ENCODE measurements around the gene RAB39A. TPM values are rescaled to one million over a fixed set of nuclear protein-coding genes. Genes with fewer than 3 reads are reported as not detected.

Gene RAB39A
- total RNA-seq, 1 experiment from 2014 or later, result 1.2 TPM

DNA sequence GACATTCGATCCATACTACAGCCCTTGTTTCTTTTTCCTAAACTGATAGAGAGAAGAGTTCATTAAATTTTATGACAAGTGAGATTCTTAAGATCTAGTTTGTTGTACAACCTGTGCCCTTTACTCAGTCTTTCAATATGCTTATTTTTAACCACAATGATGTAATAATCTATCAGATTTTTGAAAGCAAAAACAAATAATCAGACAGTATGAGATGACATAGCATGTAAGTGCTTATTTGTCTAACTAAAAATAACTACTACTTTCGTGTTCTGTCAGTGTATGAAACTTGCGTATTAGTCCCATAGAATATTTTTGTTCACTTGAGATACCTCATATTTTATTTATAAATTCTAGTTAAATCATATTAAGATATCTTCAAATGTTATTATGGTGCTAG is 33.2 kb downstream of the RAB39A start:
- DNase-seq (ENCODE audit: low read depth), result no peak

DNA sequence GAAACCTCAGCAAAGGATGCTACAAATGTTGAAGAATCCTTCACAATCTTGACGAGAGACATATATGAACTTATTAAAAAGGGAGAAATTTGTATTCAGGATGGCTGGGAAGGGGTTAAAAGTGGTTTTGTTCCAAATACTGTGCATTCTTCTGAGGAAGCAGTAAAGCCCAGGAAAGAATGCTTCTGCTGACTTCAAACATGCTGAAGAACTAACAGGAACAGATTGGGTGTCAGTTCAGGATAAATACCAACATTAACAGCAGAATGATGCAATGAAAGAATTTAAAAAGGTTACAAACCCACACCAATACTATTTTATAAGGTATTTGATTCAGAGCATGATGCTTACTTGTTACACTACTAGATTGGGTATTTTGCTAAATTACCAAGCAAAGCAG is 33.9 kb downstream of the RAB39A start:
- DNase-seq (ENCODE audit: low read depth), result no peak

DNA sequence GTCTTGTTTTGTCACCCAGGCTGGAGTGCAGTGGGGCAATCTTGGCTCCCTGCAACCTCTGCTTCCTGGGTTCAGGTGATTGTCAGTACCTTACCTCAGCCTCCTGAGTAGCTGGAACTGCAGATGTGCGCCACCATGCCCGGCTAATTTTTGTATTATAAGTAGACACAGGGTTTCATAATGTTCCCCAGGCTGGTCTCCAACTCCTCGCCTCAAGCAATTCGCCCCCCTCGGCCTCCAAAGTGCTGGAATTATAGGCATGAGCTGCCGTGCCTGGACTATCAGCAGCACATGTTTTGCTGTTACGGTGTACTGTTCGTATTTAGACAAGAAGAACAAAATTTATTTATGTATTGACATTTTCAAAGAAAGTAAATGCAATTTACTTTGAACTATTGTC is 34.8 kb downstream of the RAB39A start:
- DNase-seq (ENCODE audit: low read depth), result no peak

DNA sequence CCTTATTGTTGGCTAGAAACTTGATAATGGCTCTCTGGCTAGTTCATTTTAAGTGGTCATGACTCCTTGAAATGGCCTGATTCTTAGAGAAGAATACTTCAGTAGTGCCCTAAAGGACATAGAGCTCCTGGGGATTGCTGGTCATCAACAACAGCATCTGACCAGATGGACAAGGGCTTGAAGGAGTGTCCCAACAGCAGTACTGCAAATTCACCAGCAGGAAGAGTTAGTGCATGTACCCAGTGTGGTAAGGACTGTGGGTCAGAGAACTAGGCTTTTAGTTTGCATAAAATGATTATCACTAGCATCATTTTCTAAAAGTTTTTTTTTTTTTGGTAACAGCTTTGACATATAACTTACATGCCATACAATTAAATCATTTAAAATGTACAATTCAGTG is 41.0 kb downstream of the RAB39A start:
- DNase-seq (ENCODE audit: low read depth), result no peak

DNA sequence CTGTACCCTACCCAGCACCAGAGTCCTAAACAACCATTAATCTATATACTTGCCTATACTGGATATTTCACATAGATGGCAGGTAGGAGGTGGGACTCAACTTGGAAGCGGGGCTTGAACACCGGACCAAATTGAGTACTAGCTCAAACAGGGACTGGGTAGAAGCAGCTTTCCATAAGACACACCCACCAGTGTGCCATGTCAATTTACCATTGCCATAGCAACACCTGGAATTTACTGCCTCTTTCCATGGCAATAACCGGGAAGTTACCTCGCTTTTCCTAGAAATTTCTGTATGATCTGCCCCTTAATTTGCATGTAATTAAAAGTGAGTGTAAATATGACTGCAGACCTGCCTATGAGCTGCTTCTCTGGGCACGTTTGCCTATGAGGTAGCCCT is 41.8 kb downstream of the RAB39A start:
- no peak for DNase-seq (ENCODE audit: low read depth)

DNA sequence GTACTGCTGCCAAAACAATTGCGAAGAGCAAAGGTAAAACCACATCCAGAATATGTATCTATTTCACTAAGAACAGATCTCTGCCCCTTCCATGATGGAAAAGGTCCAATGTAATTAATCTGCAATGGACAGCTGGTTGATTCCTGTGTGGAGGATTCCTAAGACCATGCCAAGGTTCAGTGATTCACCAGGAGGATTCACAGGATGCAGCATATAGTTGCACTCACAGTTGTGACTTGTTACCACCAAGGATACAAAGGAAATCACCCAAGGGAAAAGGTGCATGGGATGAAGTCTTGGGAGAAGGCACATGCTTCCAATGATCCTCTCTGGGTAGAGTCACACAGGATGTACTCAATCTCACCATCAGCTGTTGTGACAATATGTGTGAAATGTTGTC is 45.4 kb downstream of the RAB39A start:
- DNase-seq (ENCODE audit: low read depth), result no peak

DNA sequence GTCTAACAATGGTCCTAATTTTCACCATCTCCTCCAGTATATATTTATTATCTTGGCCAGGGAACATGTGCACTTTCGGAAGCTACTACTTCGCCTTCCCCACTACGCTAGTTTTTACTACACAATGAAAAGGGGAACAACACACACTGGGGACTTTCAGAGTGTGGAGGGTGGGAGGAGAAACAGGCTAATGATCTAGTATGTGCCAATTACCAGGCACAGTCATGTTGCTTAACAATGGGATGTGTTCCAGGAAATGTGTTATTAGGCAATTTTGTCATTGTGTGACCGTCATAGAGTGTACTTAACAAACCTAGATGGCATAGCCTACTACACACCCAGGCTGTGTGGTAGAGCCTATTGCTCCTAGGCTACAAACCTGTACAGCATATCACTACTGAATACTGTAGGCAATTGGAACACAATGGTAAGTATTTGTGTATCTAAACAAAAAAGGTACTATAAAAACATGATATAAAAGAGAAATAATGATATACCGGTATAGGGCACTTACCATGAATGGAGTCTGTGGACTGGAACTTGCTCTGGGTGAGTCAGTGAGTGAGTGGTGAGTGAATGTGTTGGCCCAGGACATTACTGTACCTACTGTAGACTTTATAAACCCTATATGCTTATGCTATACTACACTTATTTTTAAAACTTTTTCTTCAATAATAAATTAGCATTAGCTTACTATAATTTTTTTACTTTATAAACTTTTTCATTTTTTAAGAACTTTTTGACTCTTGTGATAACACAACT is 60.3 kb downstream of the RAB39A start:
- no peak for DNase-seq (ENCODE audit: low read depth)

DNA sequence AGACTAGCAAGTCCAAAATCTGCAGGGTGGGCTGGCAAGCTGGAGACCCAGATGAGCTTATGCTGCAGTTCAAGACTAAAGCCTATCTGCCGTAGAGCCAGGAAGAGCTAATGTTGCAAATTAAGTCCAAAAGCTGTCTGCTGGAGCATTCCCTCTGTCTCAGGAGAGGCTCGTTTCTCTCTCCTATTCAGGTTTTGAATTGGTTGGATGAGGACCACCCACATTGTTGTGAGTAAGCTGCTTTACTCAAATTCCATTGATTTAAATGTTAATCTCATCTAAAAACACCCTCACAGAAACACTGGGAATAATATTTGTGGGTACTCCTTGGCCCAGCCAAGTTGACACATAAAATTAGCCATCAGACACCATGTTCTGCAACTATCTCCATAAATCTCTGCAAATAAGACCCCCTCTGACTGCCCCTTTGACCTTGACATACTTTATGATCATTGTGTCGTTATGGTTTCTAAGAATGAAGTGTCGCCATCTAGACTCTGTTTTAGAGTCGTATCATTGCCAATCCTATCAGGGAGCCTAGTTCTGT is 63.7 kb downstream of the RAB39A start:
- no peak for DNase-seq (ENCODE audit: low read depth)

DNA sequence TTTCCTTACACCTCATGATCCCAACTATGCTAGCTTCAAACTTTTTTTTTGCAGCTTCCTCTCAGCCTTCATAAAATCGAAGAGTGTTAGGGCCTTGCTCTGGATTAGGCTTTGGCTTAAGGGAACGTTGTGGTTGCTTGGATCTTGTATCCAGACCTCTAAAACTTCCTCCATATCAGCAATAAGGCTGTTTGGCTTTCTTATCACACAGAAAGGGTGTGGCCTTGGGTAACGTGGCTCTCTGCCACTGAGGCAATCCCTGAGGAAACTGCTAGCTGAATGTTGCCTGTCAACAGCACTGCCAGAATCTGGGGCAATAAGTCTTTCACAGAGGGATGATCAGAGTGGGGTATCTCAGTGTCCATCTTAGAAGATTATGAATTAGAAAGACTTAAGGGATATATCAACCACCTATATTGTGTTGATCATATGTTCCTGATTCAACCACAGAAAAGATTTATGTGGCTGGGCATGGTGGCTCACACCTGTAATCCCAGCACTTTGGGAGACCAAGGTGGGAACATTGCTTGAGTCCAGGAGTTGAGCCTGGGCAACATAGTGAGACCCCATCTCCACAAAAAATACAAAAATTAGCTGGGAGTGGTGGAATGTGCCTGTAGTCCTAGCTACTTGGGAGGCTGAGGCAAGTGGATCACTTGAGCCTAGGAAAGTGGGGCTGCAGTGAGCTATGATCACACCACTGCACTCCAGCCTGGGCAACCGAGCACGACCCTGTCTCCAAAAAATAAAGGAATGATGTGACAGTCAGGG is 67.9 kb downstream of the RAB39A start:
- DNase-seq (ENCODE audit: low read depth), result no peak

DNA sequence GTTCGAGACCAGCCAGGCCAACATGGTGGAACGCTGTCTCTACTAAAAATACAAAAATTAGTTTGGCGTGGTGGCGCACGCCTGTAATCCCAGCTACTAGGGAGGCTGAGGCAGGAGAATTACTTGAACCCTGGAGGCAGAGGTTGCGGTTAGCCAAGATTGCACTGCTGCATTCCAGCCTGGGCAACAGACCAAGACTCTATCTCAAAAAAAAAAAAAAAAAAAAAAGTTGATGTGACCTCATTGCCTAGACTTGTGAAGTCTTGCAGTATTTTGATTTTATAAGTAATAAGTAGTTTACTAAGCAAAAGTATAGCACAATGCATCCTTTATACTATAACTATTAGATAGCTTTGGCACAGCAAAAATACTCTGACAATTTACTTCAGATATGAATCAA is 70.5 kb downstream of the RAB39A start:
- DNase-seq (ENCODE audit: low read depth), result peak; percentile 20

DNA sequence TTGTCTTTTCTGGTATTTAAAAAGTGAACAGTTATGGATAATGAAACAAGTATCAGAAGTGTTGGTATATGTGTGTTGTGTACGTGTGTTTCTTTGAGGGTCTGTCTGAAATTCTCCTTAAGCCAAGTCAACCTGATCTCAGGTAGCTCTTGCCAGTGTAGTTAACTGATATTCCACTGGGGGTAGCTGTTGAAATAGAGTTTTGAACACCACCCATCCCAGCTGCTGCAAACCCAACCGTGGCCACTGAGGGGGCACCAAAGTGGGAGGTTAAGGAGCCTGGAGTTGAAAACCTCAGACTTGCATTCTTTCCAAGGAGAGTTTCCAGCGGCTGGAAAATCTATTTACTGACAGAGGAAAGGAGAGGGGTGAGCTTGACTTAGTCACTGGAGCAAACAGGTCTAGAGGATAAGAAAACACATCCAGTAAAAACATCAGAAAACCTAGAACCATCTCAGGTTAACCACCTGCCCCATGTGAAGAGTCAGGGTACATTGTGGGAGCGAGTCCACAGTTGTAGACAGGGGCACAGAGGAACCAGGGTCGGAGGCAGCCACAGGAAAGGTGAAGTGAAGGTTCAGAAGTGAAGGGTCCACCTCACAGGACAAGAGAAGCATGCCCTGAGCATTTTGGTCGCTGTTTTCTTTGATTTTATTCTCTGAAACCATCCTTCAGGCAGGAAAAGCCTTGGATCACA is 71.7 kb downstream of the RAB39A start:
- peak; percentile 67 for DNase-seq (ENCODE audit: low read depth)

DNA sequence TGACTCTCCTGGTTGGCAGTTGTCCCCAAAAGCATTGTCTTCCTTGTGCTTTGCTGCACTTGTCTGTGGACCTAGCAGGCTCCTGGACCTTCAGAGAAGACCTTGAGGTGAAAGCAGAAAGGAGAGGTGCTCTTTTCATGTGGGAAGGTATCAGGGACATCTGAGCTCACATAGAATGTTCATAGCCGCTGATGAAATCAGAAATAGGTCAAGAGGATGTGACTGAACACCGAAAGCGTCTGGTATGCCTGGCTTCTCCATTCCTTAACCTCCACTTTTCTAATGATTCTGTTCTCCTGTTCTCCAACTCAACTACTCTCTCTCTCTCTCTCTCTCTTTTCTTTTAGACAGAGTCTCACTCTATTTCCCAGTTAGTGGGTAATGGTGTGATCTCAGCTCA is 74.2 kb downstream of the RAB39A start:
- DNase-seq (ENCODE audit: low read depth), result no peak

DNA sequence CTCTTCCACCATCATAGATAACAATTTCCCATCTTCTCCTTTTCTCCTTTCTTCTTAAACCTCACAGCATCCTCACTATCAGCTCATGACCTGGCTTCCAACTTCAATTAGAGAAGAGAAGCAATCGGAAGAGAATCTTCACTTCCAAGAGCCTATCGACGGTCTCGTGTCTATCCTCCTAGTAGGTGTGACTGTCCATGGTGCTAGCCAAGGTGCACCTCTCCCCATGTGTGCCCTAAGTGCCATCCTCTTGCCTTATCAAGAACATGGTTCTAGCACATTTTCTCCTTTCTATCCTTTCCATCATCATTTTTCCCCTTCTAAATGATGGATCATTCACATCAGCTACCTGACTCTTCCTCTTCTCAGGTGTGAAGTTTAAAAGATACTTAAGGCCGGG is 75.4 kb downstream of the RAB39A start:
- no peak for DNase-seq (ENCODE audit: low read depth)

DNA sequence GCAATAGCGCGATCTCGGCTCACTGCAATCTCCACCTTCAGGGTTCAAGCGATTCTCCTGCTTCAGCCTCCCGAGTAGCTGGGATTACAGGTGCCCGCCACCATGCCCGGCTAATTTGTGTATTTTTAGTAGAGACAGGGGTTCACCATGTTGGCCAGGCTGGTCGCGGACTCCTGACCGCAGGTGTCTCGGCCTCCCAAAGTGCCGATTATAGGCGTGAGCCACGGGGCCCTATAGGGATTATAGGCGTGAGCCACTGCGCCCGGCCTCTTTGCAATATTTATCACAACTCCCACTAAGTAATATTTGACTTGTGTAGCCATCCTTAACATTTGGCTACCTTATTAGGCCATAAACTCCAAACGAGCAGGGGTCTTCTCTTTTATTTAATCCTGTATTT is 79.6 kb downstream of the RAB39A start:
- DNase-seq (ENCODE audit: low read depth), result no peak

DNA sequence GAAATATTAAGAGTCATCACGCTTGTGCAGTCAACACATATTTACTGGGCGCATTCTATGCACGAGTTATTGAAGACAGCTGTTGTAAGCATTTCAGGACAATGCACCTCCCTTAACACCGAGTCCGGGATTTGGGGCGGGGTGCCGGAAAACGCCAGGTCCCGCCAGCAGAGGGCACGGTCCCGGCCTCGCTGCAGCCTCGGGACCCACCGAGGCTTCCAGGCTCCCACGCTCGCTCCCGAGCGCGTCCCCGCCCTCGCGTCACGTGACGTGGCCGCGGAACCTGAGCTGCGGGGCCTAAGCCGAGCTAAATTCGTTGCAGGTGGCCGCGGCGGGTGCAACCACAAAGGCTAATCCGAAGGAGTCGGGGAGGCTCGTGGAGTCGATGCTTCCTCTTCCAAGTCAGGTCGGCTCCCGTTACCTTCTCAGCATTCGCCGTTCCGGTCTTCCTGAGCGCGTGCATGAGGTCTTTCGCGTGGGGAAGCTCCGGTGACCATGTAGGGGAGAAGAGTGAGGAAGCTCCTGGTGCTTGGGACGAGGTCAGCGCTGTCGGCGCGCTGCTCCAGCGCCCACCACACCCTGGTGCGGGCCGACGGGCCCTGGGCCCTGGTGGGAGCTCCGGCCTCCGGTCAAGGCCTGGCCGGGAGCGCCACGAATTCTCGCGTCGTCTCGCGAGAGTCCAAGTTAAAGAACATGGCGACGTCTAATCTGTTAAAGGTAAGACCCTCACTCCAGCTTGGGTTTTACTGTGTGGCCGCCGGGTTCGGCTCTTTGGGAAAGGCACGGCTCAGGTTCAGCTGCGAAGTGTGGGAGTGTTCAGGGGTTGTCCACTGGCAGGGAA is 80.6 kb downstream of the RAB39A start, which contains the start of gene CUL5:
TSS of gene CUL5 (plus strand) at position 243 of the 841 bp plus-strand sequence. CDS start at position 694, 451 bp downstream.
- peak; percentile 87 for DNase-seq (ENCODE audit: low read depth)

DNA sequence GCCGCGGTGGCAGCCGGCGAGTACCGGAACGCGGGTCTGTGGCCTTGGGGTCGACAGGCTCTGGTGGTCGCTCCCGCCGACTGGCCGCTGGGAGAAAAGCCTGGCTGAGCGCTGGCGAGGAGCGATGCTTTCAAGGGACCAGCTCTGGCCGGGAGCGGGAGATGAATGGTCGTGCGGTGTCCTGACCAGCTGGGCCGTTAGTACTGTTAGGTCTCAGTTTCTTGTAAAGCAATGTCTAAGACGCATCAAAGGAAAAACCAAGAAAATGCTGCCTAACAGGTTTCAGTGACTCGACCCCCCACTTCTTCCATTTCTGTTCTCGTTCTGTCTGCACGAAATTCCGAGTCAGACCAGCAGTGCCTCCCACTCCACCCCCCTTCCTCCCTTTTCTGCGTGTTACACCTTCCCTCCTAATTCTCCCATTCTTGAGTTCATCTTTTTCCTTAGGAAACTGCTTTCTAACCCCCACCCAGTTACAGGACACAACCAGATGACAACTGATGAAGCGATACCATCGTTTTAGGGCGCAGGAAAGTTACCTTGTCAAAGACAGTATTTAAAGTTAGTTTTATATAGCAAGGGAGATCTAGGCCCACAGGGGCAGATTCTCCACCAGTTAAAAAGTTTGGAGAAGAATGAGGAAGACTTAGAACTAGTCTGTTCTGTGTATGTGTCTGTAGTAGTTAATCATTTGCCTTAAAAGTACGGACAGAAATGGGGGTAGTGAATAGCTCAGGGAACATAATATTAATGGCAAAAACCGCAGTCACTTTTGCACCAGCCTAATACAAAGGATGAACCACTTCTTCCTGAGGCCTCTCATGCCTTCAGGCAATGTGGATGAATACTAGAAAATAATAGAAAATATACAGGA is 81.5 kb downstream of the RAB39A start:
- DNase-seq (ENCODE audit: low read depth), result peak; percentile 25

DNA sequence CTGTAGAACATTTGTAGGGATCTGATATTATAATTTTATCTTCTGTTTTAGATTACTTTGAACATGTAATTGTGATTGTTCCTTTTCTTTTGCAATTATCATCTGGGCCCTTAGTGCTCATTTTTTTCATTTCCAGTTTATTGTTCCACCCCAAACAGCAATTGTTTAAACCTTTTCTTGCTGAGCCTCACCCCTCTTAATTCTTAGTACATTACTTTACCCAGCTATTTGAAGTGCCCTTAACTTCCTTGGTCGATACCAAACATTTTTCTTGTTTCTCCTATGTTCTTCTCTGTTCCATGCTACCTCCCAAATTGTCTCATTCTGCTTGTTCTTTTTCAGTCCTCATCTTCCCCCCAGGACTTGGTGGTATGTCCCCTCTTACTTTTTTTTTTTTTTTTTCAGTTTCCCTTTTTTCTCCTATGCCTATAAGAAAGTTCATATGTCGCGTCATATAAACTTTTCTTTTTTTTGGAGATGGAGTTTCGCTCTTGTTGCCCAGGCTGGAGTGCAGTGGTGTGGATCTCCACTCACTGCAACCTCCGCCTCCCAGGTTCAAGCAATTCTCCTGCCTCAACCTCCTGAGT is 84.0 kb downstream of the RAB39A start:
- no peak for DNase-seq (ENCODE audit: low read depth)

Data from M059J (cell line).